GM18951 (cell line): ENCODE measurements around the gene GDNF.

Experiments used
- POLR2A ChIP-seq: IDR thresholded peaks from 4 replicates; pipeline ENCODE4 v1.6.1; 2011; ENCODE audit warnings: mild to moderate bottlenecking; ENCODE audit not compliant: insufficient read length, insufficient read depth; ENCODE audit errors: extremely low read depth
- in situ Hi-C: fragments of 300-500 bp; cut with MboI; formaldehyde crosslinking; loops from one replicate; pipeline ENCODE4 v1.12.0; 2022; ENCODE audit warnings: low sequenced_read_pairs, mixed read lengths, inconsistent platforms; ENCODE audit not compliant: unreplicated experiment

The GDNF gene

DNA sequence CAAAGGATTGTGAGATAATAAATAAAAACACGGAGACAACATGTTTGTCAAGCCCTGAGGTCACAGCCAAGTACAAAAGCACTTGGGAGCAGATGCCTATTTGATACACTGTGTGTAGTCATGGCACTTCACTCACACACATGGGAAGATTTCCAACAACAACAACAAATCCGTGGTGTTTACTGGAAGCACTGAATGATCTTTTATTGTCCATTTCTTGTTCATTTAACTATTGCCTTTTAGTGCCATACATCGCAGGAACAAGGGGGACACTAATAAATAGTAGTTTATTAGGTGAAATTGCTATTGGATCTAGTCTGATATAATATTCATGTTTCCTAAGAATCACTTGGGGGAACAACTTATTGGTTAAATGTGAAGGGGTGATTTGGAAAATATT is 20.4 kb upstream of the GDNF start:
- in situ Hi-C loops, result no loop called here
- TF ChIP-seq POLR2A, result no peak

DNA sequence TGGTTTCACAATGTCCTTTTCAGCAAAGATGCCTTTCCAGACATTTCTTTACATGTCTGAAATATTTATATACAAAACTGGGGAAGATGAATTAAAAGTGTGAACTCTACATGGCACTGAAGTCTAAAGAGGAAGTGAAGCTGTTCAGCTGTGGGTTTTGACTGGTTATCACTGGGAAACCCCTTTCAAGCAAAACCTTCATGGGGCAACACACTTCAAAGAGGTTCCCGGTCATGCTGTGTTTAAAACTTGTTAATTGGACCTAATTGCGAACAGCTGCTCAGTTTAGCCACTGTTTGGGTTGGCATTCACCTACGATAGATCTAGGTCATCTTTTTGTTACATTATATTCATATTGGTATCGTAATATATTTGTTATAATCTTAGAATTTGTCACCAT is 20.0 kb upstream of the GDNF start:
- in situ Hi-C loops, result no loop called here
- TF ChIP-seq POLR2A, result no peak

DNA sequence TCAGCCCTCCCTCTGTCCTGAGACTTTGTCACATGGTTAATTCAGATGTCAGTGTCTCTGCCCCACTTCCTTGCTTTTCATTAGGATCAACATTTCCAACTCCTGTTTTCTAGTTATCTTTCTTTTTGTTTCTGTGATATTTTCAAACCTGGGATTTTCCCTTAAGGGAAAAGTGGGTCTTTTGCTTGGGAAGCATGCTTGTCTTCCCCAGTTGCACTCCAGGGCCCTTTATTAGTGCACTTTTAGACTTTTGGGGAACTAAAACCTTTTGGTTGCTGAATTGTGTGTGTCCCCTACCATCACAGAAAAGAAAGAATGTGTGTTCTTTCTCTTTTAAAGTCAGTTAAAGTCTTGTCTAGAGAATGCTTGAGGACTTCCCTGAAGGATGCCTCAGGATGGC is 18.4 kb upstream of the GDNF start:
- TF ChIP-seq POLR2A, result no peak
- in situ Hi-C loops, result no loop called here

DNA sequence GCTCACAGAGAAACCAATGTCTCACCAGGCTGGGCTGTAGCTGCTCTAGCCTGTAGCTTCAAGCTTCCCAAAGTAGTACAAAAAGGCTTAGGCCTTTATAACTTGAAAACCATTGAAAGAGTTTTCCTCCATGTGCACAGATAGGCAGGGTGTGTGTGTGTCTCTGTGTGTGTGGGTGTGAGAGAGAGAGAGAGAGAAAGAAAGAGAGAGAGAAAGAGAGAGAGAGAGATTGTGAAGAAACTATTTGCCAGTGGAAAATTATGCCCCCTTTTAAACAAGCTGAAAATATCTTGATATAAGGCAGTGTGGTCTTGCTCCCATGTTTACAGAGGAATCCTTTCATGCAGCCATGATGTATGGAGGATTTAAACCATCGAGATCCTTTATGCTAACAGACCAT is 17.9 kb upstream of the GDNF start:
- in situ Hi-C loops, result no loop called here
- no peak for TF ChIP-seq POLR2A

DNA sequence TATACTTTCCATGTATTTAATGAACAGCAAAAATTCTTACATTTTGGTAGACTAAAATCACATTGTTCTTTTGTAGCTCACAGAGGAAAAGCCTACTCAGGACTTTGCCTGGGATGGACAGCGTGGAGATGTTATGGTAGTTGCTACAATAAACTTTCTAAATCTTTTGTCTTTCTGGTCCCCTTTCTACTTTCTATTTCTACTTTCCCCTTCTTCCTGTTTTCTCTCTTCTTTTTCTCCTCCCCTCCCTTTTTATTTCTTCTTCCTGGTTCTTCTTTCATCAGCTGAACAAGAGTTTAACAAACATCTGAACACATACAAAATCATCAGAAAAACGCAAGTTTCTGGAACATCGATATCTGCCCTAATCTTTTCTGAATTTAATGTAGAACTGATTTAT is 15.6 kb upstream of the GDNF start:
- TF ChIP-seq POLR2A, result no peak
- in situ Hi-C loops, result no loop called here

DNA sequence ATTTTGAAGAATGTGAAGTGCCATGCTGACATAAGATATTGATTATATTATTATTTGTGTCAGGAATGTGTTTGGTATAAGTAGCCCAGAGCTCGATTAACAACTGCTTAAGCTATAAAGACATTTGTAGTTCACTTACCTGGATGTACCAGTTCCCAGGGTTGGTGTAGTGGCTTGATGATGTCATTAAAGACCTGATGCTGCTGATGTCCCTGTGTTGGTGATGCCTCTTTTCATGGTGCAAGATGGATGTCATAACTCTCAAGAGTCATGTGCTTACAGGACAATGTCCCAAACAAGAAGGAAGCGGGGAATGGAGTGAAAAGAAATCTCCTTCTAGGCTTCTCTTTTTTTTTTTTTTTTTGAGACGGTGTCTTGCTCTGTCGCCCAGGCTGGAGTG is 11.5 kb upstream of the GDNF start:
- no peak for TF ChIP-seq POLR2A
- in situ Hi-C loops, result no loop called here

DNA sequence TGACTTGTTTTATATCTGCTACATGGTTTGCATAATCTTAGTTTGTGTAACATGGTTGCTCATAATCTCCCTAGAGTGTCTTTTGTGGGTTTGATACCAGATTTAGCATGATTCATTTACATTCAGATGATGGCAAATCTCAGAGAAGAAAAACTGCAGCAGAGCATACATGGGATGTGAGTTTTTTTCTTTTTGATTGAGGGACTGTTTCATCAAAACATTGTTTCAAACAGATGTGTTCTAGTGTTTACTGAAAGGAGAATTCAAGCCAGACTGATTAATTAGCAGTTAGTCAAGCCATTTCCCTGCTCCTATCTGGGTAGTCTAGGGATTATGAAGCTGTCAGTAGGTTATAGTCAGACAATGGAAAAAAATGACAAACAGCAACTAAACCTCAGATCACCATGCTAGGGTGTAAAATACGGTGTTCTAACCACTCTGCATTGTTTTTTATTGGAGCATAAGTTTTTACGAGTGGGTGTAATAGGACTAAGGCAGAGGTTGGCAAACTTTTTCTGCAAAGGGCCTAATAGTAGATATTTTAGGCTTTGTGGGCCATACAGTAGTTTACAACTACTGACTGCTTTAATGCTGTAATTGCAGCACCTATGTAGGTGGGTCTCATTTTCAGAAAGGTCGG is 10.5 kb upstream of the GDNF start:
- TF ChIP-seq POLR2A, result no peak
- in situ Hi-C loops, result no loop called here

DNA sequence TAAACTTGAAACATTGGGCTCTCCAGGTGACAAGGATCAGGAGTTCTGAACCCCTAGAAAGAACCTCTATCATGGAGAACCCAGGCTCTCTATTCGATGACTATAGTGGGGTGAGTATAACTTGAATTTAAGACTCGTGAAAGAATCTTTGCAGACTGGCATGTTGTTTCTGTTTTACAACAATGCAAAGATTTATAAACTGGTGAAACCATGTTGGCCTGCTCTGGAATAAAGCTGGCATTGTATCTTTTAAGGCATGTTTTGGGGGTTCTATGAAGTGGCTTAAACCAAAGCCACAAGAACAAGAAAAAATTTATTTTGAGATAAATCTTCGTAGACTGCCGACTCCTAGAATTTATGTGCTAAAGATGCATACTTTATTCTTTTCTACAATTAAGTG is 9.8 kb upstream of the GDNF start:
- in situ Hi-C loops, result loop anchor here (10.0 kb wide), 1 partner anchor 345 kb away; no protein-coding TSS in a partner anchor
- TF ChIP-seq POLR2A, result no peak

DNA sequence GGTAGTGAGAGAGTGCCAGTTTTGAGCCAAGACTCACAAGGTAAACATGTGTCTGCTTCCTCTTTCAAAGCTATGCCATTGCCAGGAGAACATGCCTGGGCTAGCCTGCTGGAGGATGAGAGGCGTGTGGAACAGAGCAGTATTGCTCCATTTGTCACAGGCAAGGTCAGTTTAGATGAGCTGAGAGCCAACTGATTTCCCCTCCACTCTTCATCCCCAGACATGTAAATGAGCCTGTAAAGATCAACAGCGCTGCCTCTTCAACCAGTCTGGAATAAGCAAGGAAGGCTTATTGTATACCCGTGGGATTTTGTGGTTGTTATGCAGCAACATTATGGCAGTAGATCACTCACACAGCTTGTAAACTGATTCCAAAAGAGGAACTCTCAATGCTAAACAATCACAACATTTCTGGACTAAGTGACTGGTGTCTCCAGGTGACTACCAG is 8.2 kb upstream of the GDNF start:
- in situ Hi-C loops, result loop anchor here (10.0 kb wide), 1 partner anchor 347 kb away; no protein-coding TSS in a partner anchor
- TF ChIP-seq POLR2A, result no peak

DNA sequence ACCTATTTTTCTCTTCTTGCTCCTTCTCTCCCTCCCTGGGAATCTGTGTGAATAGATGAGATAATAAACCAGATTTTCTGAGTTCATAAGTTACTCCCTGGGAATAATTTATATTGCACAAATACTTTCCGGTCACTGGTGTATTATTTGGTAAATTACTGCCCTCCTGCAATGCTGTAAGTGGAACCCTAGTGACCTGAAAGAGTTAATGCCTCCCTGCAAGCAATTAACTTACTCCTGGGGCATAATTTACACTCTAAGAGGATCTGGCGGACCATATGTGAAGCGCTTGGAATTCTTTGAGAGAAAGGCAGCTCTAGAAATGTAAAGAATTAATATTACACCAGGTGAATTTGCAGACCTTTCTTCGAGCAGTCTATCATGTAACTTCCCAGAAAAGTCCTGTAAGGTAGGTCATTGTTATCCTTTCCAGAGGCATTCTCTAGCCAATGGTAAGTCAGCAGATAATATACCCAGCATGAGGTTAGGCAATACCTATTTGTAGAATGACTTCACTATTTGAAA is 7.0 kb upstream of the GDNF start:
- in situ Hi-C loops, result loop anchor here (10.0 kb wide), 1 partner anchor 348 kb away; no protein-coding TSS in a partner anchor
- no peak for TF ChIP-seq POLR2A

DNA sequence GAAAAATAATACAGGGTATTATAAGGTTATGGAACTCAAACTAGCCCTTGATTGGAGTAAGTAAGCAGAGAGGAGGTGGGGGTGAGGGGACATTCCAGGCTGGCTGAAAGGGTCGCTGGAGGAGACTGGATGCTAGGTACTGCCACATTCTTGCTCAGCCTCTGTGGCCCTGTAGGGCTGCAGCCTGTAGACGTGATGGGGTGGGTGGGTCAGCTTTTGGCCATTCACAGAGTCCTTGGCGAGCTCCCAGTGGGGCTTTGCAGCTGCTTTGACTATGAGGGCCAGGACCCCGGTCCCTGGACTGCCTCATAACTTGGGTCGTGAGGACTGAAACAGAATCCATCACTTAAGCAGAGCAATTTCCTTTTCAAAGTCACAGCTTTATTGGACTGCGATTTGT is 4.2 kb upstream of the GDNF start:
- TF ChIP-seq POLR2A, result no peak
- in situ Hi-C loops, result loop anchor here (10.0 kb wide), 1 partner anchor 351 kb away; no protein-coding TSS in a partner anchor

DNA sequence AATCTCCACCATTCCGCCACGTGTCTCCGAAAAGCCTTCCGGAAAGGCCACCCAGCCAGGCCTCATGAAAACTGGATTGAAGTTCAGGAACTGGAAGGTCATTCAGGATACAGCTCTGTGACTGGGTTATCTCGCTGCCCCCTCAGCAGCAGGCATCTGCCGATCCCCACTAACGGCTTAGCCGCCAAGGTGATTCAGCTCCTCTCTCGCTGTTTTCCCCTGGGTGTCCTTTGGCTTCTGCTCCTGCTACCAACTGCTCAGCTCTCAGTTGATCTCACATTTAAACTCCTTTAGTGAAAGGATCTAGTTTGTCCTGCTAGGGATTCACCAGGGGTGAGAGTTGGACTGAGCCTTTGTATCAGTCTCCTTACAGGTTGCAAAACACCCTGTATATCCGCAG is 2.2 kb upstream of the GDNF start:
- in situ Hi-C loops, result loop anchor here (10.0 kb wide), 1 partner anchor 353 kb away; no protein-coding TSS in a partner anchor
- TF ChIP-seq POLR2A, result no peak

DNA sequence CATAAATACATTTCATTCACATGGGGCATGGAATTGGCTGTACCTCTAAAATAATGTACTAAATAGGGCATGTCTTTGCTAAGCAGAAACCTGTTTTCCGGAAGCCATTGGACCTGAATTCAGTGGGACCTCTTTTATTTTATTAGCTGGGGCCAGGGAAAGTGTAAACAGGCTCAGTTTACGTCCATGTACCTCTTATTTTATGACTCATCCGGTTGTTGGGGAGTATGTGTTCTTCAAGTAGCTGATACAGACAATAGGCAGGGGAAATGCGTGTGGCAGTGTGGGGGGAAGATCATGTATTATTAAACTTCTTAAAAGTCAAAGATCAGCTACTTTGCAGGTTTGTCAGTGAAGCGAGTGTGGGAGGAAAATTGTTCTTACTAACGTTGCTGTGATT is 1.4 kb upstream of the GDNF start:
- no peak for TF ChIP-seq POLR2A
- in situ Hi-C loops, result loop anchor here (10.0 kb wide), 1 partner anchor 354 kb away; no protein-coding TSS in a partner anchor
